Measurements from ENCODE around the gene SRGAP1.

GRCh38 chr12:63995512-63995911, 151.0 kb downstream of the SRGAP1 start:
- TF ChIP-seq CTCF (IDR thresholded peaks at IDR 0.05; ENCODE audit: borderline replicate concordance, extremely low read depth, low read length, poor library complexity, severe bottlenecking) (no peak), EZH2 (IDR thresholded peaks at IDR 0.05; ENCODE audit: borderline replicate concordance, low read depth, low read length, severe bottlenecking) (no peak)

All from DND-41 (cell line).